Measurements from ENCODE around the gene RALGAPA1. TPM values are rescaled to one million over a fixed set of nuclear protein-coding genes. Genes with fewer than 3 reads are reported as not detected.

RALGAPA1 gene
- total and polyA plus RNA-seq, 2 of the 13 experiments (the other 11 are each of a cell fraction or from before 2014, with no cell fraction given), result 65.0 to 89.2 TPM

DNA sequence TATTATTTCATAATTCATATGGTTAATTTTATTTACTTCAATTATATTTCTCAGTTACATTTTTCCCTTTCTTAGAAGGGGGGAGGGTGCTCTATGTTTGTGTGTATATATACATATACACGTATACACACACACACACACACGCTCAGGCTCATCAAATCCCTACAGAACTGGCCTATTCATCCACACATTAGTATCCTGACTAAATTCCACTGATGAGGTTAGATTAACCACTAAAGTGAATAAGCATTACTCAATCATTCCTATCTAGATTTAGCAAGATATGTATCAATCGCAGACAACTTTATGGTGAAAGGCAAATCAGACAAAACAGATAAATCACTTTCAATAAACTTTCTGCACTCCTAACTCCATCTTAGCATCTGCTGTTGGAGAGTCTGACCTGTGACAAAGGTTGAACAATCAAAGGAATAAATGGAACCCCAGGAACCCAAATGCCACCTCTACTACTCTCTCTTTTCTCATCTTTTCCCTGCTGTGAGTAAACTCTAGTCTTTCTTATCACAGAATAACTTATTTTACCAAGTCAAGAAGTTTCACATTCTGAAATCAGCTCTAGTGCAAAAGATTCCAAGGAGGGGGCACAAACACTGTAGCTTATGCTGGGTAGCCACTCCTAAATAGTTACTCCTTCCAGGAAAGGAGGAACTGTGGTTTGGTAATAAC, 67.6 kb downstream of the RALGAPA1 start:
- H3K79me2 ChIP-seq (ENCODE audit: insufficient read depth, low read length), result no peaks in the 10 kb centered on the region
- peaks cover 16 to 57% of the 10 kb centered on the region in 2 experiments for H3K36me3 ChIP-seq (replicated peaks in 1 of 2; ENCODE audit: control insufficient read depth in 1 of 2, insufficient read depth in 2 of 2, low read length in 2 of 2)
- no peak for DNase-seq (ENCODE audit: low spot score)
- no peak overlapping the region for H3K4me3 ChIP-seq (replicated peaks in 1 of 3; ENCODE audit: insufficient read depth in 1 of 3, low read depth in 2 of 3, low read length in 3 of 3)
- no peaks in the 10 kb centered on the region for H4K20me1 ChIP-seq (ENCODE audit: insufficient read depth, low read length)
- no peak overlapping the region for H3K9ac ChIP-seq (ENCODE audit: insufficient read depth, low read depth, low read length)
- H2AFZ ChIP-seq (ENCODE audit: low read length), result no peak overlapping the region
- no TSS peak for BruUV-seq (replicated peaks)
- H3K4me1 ChIP-seq (ENCODE audit: insufficient read depth, low read length), result no peaks in the 10 kb centered on the region
- in situ Hi-C loops (cut with HindIII; ENCODE audit: extremely low pct_ligation_motif_present, low pct_unique_long_range_greater_than_20kb), result no loop called here
- no peaks in the 10 kb centered on the region for H3K27me3 ChIP-seq (ENCODE audit: control insufficient read depth in 1 of 2, insufficient read depth in 2 of 2, low read length in 2 of 2)
- no peak for FAIRE-seq
- TF ChIP-seq, protein P1, sequence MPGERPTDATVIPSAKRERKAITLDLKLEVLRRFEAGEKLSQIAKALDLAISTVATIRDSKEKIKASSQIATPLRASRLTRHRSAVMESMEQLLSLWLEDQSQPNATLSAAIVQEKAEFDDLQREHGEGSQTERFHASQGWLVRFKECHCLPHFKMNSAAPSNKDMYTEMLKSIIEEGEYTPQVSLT (CRISPR knock-in tag; IDR thresholded peaks at IDR 0.05; ENCODE audit: borderline replicate concordance, low read depth), result no peak
- TF ChIP-seq ZBTB1 (CRISPR knock-in tag; IDR thresholded peaks at IDR 0.05; ENCODE audit: borderline replicate concordance) (no peak), REXO4 (CRISPR knock-in tag; IDR thresholded peaks at IDR 0.05; ENCODE audit: borderline replicate concordance) (0 out of 2 replicates have a peak, but pooled peaks have one; percentile 40), ZNF33A (CRISPR knock-in tag; IDR thresholded peaks at IDR 0.05; ENCODE audit: borderline replicate concordance) (no peak), MEIS2 (CRISPR knock-in tag; IDR thresholded peaks at IDR 0.05) (no peak), FOXP1 (IDR thresholded peaks at IDR 0.05) (no peak), FOXP1 (CRISPR knock-in tag; IDR thresholded peaks at IDR 0.05) (no peak), SMYD3 (CRISPR knock-in tag; IDR thresholded peaks at IDR 0.05) (0 out of 2 replicates have a peak, but pooled peaks have one; percentile 34), SRY (CRISPR knock-in tag; IDR thresholded peaks at IDR 0.05) (no peak)
- TF ChIP-seq, protein P2, sequence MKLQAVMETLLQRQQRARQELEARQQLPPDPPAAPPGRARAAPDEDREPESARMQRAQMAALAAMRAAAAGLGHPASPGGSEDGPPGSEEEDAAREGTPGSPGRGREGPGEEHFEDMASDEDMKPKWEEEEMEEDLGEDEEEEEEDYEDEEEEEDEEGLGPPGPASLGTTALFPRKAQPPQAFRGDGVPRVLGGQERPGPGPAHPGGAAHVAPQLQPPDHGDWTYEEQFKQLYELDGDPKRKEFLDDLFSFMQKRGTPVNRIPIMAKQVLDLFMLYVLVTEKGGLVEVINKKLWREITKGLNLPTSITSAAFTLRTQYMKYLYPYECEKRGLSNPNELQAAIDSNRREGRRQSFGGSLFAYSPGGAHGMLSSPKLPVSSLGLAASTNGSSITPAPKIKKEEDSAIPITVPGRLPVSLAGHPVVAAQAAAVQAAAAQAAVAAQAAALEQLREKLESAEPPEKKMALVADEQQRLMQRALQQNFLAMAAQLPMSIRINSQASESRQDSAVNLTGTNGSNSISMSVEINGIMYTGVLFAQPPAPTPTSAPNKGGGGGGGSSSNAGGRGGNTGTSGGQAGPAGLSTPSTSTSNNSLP (IDR thresholded peaks at IDR 0.05; ENCODE audit: low read depth, low read length), result no peak
- TF ChIP-seq, protein P3, sequence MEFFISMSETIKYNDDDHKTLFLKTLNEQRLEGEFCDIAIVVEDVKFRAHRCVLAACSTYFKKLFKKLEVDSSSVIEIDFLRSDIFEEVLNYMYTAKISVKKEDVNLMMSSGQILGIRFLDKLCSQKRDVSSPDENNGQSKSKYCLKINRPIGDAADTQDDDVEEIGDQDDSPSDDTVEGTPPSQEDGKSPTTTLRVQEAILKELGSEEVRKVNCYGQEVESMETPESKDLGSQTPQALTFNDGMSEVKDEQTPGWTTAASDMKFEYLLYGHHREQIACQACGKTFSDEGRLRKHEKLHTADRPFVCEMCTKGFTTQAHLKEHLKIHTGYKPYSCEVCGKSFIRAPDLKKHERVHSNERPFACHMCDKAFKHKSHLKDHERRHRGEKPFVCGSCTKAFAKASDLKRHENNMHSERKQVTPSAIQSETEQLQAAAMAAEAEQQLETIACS (CRISPR knock-in tag; IDR thresholded peaks at IDR 0.05), result no peak
- intact Hi-C loops (cut with micrococcal nuclease; ENCODE audit: unreplicated experiment), result no loop called here
- no peak overlapping the region for H3K27ac ChIP-seq (ENCODE audit: extremely low read length, insufficient read depth, low read length)
- ChIA-PET CTCF (ENCODE audit: low intra/inter-chr PET ratio, low total read pairs) (no interaction called here), POLR2A (no interaction called here)
- no peak for ATAC-seq
- H3K9me3 ChIP-seq (ENCODE audit: low read length), result no peaks in the 10 kb centered on the region
- H3K4me2 ChIP-seq (ENCODE audit: low read depth, low read length), result no peak overlapping the region
- WGBS (ENCODE audit: low lambda C conversion rate), result over 99% methylated on average over 3 of the region's 3 CpGs
